Effector memory CD4-positive, alpha-beta T cell (primary cell): ENCODE data around the gene CPS1.

Experiments used
- DNase-seq, 3 donors: peaks; one replicate each; pipeline ENCODE4 v3.0.0-alpha.2; 2020
- H3K27ac ChIP-seq: 2 replicates; pipeline ENCODE4 v1.7.0; 2013; ENCODE audit warnings: mild to moderate bottlenecking, low read length, moderate library complexity; ENCODE audit not compliant: insufficient read depth, poor library complexity, severe bottlenecking
- H3K27me3 ChIP-seq: replicated peaks from 2 replicates; pipeline ENCODE4 v1.7.0; 2013; ENCODE audit warnings: mild to moderate bottlenecking, low read length; ENCODE audit not compliant: insufficient read depth, control insufficient read depth, poor library complexity, severe bottlenecking
- H3K36me3 ChIP-seq: 2 replicates; pipeline ENCODE4 v1.7.0; 2013; ENCODE audit warnings: mild to moderate bottlenecking, low read length, moderate library complexity; ENCODE audit not compliant: control insufficient read depth, insufficient read depth
- H3K4me1 ChIP-seq: 2 replicates; pipeline ENCODE4 v1.7.0; 2013; ENCODE audit warnings: low read length, mild to moderate bottlenecking; ENCODE audit not compliant: control insufficient read depth, insufficient read depth, poor library complexity, severe bottlenecking
- H3K4me3 ChIP-seq: 2 replicates; pipeline ENCODE4 v1.7.0; 2013; ENCODE audit warnings: low read length, low read depth, mild to moderate bottlenecking; ENCODE audit not compliant: insufficient read depth, poor library complexity, severe bottlenecking
- H3K9me3 ChIP-seq: 2 replicates; pipeline ENCODE4 v1.7.0; 2013; ENCODE audit warnings: mild to moderate bottlenecking, low read length, moderate library complexity; ENCODE audit not compliant: control insufficient read depth

Gene CPS1

DNA sequence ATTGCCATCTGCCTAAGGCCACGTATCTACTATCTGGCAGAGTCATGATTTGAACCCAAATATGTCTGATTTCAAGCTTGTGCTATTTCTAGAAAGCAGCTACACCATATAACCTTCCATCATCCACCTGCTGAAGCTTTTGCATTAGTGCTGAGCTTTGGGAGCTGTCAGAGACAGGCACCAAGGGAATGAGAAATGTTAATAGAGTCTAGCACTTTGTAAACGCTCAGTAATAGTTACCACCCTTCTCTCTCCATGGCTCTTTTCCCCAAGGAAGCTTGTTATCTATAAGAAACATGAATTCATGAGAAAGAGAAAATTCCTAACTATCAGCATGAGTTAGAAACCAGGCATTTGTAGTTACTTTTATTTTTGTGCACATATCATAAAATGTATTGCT is 151.5 kb downstream of the CPS1 start:
- no peaks in the 10 kb centered on the region for H3K36me3 ChIP-seq
- H3K4me1 ChIP-seq = no peaks in the 10 kb centered on the region
- no peak overlapping the region for H3K27ac ChIP-seq
- no peaks in the 10 kb centered on the region for H3K9me3 ChIP-seq
- no peak for DNase-seq
- no peaks in the 10 kb centered on the region for H3K27me3 ChIP-seq
- H3K4me3 ChIP-seq = no peak overlapping the region

DNA sequence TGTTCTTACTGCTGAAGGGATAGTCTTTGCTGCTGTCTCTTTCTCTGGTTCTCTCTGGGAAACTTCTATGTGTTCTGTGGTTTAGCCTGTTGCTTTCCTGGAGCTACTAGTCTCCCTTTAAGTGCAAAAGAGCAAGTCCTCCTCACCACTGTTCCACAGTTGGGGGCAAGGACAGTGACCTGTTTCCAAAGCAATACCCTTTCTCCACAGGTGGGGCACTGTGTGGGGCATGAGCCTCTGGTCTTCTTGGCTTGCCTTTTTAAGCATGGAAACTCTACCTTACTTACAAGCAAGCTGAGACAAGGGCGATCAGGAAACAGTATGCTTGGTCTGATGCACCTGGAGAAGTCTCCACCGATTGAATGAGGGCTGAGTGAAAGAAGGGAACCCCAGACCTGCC is 156.7 kb downstream of the CPS1 start:
- H3K4me3 ChIP-seq = no peak overlapping the region
- no peak for DNase-seq
- no peaks in the 10 kb centered on the region for H3K27me3 ChIP-seq
- no peaks in the 10 kb centered on the region for H3K36me3 ChIP-seq
- H3K27ac ChIP-seq = no peak overlapping the region
- no peaks in the 10 kb centered on the region for H3K4me1 ChIP-seq
- H3K9me3 ChIP-seq = no peaks in the 10 kb centered on the region

DNA sequence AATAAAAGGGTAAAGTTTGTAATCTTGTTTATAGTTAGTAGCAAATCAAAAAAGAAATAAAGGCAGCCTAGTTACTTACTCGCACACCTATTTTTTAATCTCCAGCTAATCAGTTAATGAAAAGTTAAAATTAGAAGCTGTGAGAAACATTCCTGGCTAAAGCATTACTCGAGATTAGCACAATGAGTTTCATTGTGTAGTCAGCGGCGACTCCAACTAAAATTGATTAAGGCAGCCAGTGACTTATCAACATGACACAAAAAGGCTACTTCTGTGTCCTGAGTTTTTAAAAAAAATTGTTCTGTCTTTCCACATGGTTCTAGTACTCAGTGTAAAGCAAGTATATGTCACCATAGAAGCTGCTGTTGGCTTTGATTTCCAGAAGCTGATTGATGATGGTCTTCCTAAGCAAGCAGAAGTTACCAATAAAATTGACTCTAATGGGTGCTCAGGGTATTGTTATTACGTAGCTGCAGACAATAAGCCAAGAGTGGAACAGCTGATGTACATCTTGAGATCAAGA is 159.2 kb downstream of the CPS1 start:
- Histone ChIP-seq H3K4me3 (no peak overlapping the region), H3K4me1 (no peaks in the 10 kb centered on the region), H3K36me3 (no peaks in the 10 kb centered on the region), H3K9me3 (no peaks in the 10 kb centered on the region), H3K27me3 (no peaks in the 10 kb centered on the region), H3K27ac (no peak overlapping the region)
- no peak for DNase-seq

DNA sequence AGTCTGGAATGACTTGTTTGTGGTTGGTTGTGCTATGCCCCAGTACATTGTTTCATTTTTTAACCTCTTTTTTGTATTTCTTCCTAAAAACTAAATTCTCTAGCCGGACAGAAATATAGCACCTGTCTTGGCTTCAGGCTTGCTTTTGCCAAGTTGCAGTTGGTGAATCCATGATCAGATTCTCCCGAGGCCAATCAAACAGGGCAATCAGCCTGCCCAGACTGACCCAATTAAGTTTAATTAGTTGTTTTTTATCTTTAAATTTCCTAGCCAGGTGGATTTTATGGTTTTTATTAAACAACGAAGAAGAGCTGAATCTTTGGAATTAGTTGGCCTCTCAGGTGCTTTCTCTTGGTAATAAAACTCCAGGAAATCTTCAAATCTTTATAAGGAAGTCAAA is 162.1 kb downstream of the CPS1 start:
- Histone ChIP-seq H3K27ac (no peak overlapping the region), H3K9me3 (no peaks in the 10 kb centered on the region), H3K27me3 (no peaks in the 10 kb centered on the region), H3K4me3 (no peak overlapping the region), H3K36me3 (no peaks in the 10 kb centered on the region), H3K4me1 (no peaks in the 10 kb centered on the region)
- DNase-seq = no peak

DNA sequence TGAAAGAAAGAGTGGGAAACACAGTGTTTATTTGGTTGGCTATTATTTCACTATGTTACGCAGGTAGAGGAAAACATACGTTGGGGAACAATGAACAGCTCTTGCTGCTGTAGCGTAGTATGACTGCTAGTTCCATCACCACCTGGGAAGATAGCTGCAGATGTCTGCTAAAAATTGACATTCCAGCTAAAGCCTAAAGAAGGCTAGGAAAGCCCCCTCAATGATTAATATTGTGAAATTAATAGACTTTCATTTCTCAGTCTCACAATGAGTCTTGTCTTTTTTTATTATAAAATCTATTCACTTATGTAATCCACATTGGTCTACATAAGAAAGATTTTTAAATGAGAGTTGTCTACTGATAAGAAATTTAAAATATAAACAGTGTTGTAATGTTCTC is 165.7 kb downstream of the CPS1 start:
- no peaks in the 10 kb centered on the region for H3K36me3 ChIP-seq
- no peaks in the 10 kb centered on the region for H3K9me3 ChIP-seq
- DNase-seq = no peak
- no peaks in the 10 kb centered on the region for H3K27me3 ChIP-seq
- H3K4me3 ChIP-seq = no peak overlapping the region
- H3K4me1 ChIP-seq = no peaks in the 10 kb centered on the region
- no peak overlapping the region for H3K27ac ChIP-seq

DNA sequence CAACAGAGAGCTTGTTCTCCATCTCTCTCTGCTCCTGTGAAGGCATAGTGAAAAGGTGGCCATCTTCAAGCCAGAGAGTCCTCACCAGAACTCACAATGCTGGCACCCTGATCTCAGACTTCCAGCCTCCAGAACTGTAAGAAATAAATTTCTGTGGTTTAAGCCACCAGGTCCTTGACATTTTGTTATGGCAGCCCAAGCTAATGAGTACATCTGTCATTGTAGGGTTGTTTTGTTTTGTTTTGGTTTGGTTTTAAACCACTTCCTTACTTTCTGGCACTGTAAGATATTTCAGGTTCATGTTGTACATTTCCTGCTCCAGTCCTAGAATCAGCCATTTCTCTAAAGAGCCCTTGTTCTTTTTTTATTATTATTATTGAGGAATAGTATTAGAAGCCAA is 171.2 kb downstream of the CPS1 start:
- Histone ChIP-seq H3K9me3 (no peaks in the 10 kb centered on the region), H3K4me1 (no peaks in the 10 kb centered on the region), H3K27me3 (no peaks in the 10 kb centered on the region), H3K27ac (no peak overlapping the region), H3K4me3 (no peak overlapping the region), H3K36me3 (no peaks in the 10 kb centered on the region)
- no peak for DNase-seq
